IMR-90 (cell line): ENCODE data around the gene SAMD8. TPM values are rescaled to one million over a fixed set of nuclear protein-coding genes. Genes with fewer than 3 reads are reported as not detected.

Source experiments
- ATAC-seq: fragments of 200-7000 bp; cut with Tn5 transposase; 2 replicates; pipeline ENCODE4 v1.9.1; 2020; ENCODE audit warnings: low read depth, mild to moderate bottlenecking, moderate library complexity
- BruUV-seq: library from RNA; stranded (reverse); fragments of 400-500 nt; replicated peaks from 2 replicates; lab custom pipeline; 2021; lab: Mats Ljungman, UMichigan
- CTCF ChIA-PET: fragments of 300-600 bp; formaldehyde crosslinking; extraction: SDS; loops from one replicate; lab custom pipeline; 2021; ENCODE audit warnings: antibody characterized with exemption; lab: Yijun Ruan, JAX
- POLR2A ChIA-PET: fragments of 300-600 bp; sonication (Branson Sonifier 250); formaldehyde crosslinking; loops from one replicate; lab custom pipeline; 2022; ENCODE audit warnings: antibody characterized with exemption; ENCODE audit not compliant: unreplicated experiment; lab: Charles Lee
- DNase-seq: peaks from one replicate; pipeline ENCODE4 v3.0.0; 2013
- H2AFZ ChIP-seq: replicated peaks from 2 replicates; pipeline ENCODE3; 2013; ENCODE audit warnings: low read length, mild to moderate bottlenecking; ENCODE audit not compliant: poor library complexity
- H2AK5ac ChIP-seq: 2 replicates; pipeline ENCODE4 v1.6.1; 2013; ENCODE audit warnings: low read depth, low read length, inconsistent platforms
- H2AK9ac ChIP-seq: replicated peaks from 2 replicates; pipeline ENCODE3; 2013; ENCODE audit warnings: mild to moderate bottlenecking, low read depth, low read length, moderate library complexity; ENCODE audit not compliant: poor library complexity
- H2BK120ac ChIP-seq: 2 replicates; pipeline ENCODE4 v1.6.1; 2013; ENCODE audit warnings: low read depth, low read length, inconsistent platforms
- H2BK15ac ChIP-seq: 3 replicates; pipeline ENCODE4 v1.6.1; 2013; ENCODE audit warnings: low read depth, low read length, inconsistent platforms
- H2BK20ac ChIP-seq: 2 replicates; pipeline ENCODE4 v1.6.1; 2013; ENCODE audit warnings: low read depth, mild to moderate bottlenecking, inconsistent platforms, low read length, moderate library complexity
- H2BK5ac ChIP-seq: 2 replicates; pipeline ENCODE4 v1.6.1; 2013; ENCODE audit warnings: mild to moderate bottlenecking, low read depth, low read length, inconsistent platforms; ENCODE audit not compliant: poor library complexity, severe bottlenecking
- H3K14ac ChIP-seq: replicated peaks from 2 replicates; pipeline ENCODE4 v1.6.1; 2013; ENCODE audit warnings: low read depth, low read length, inconsistent platforms
- H3K18ac ChIP-seq: 2 replicates; pipeline ENCODE4 v1.6.1; 2013; ENCODE audit warnings: low read depth, low read length, control low read depth
- H3K23ac ChIP-seq: 2 replicates; pipeline ENCODE4 v1.6.1; 2013; ENCODE audit warnings: low read depth, low read length, inconsistent platforms
- H3K27ac ChIP-seq: 2 replicates; pipeline ENCODE4 v1.5.1; 2013; ENCODE audit warnings: mild to moderate bottlenecking, control low read depth, low read length; ENCODE audit not compliant: insufficient read depth
- H3K27me3 ChIP-seq: 2 replicates; pipeline ENCODE4 v1.6.1; 2013; ENCODE audit warnings: low read length; ENCODE audit not compliant: control insufficient read depth, insufficient read depth
- H3K36me3 ChIP-seq: 2 replicates; pipeline ENCODE4 v1.6.1; 2013; ENCODE audit warnings: low read length, mixed read lengths; ENCODE audit not compliant: control insufficient read depth, insufficient read depth
- H3K4ac ChIP-seq: 2 replicates; pipeline ENCODE4 v1.6.1; 2013; ENCODE audit warnings: low read depth, low read length, inconsistent platforms
- H3K4me1 ChIP-seq: 2 replicates; pipeline ENCODE4 v1.6.1; 2013; ENCODE audit warnings: low read length, mixed read lengths; ENCODE audit not compliant: control insufficient read depth, insufficient read depth
- H3K4me2 ChIP-seq: 2 replicates; pipeline ENCODE4 v1.6.1; 2013; ENCODE audit warnings: low read depth, mild to moderate bottlenecking, control low read depth, low read length, moderate library complexity
- H3K4me3 ChIP-seq: 2 replicates; pipeline ENCODE4 v1.5.1; 2013; ENCODE audit warnings: low read depth, mild to moderate bottlenecking, control low read depth, low read length, moderate library complexity; ENCODE audit not compliant: insufficient read depth
- H3K56ac ChIP-seq: 2 replicates; pipeline ENCODE4 v1.6.1; 2013; ENCODE audit warnings: low read length, inconsistent platforms; ENCODE audit not compliant: insufficient read depth; ENCODE audit errors: extremely low read depth
- H3K79me1 ChIP-seq, 2 experiments: 2 replicates each; pipeline ENCODE4 v1.6.1; 2013; ENCODE audit warnings: low read length in 2 of 2, inconsistent platforms in 1 of 2, low read depth in 1 of 2
- H3K9ac ChIP-seq: 2 replicates; pipeline ENCODE4 v1.6.1; 2013; ENCODE audit warnings: low read depth, low read length, control low read depth
- H3K9me1 ChIP-seq: 2 replicates; pipeline ENCODE4 v1.6.1; 2013; ENCODE audit warnings: low read length, inconsistent platforms; ENCODE audit not compliant: insufficient read depth
- H3K9me3 ChIP-seq: 2 replicates; pipeline ENCODE4 v1.6.1; 2013; ENCODE audit warnings: low read length; ENCODE audit not compliant: control insufficient read depth, insufficient read depth
- H4K20me1 ChIP-seq: 2 replicates; pipeline ENCODE4 v1.6.1; 2013; ENCODE audit warnings: low read length, inconsistent platforms; ENCODE audit not compliant: insufficient read depth
- H4K5ac ChIP-seq: 2 replicates; pipeline ENCODE4 v1.6.1; 2013; ENCODE audit warnings: mild to moderate bottlenecking, low read depth, low read length, control low read depth
- H4K8ac ChIP-seq, 2 experiments: 2 replicates each; pipeline ENCODE4 v1.6.1; 2013; ENCODE audit warnings: low read depth in 2 of 2, low read length in 2 of 2, control low read depth in 1 of 2, inconsistent platforms in 1 of 2
- H4K91ac ChIP-seq: 2 replicates; pipeline ENCODE4 v1.6.1; 2013; ENCODE audit warnings: low read depth, low read length, inconsistent platforms; ENCODE audit not compliant: insufficient read depth
- BHLHE40 ChIP-seq: fragments of 150-350 bp; IDR thresholded peaks from 2 replicates; pipeline ENCODE4 v1.6.1; 2016; ENCODE audit warnings: mild to moderate bottlenecking, low read depth, low read length
- CEBPB ChIP-seq: IDR thresholded peaks from 2 replicates; pipeline ENCODE4 v1.6.1; 2012; ENCODE audit warnings: low read depth, low read length, improper control_type of control experiment
- CHD1 ChIP-seq: IDR thresholded peaks from 2 replicates; pipeline ENCODE4 v1.6.1; 2012; ENCODE audit warnings: low read depth, low read length, improper control_type of control experiment
- CTCF ChIP-seq: conservative IDR thresholded peaks from 2 replicates; pipeline ENCODE4 v1.5.1; 2012; ENCODE audit warnings: mild to moderate bottlenecking, low read depth, low read length, improper control_type of control experiment
- ELK1 ChIP-seq: fragments of 150-350 bp; IDR thresholded peaks from 2 replicates; pipeline ENCODE4 v1.6.1; 2016; ENCODE audit warnings: low read depth, mild to moderate bottlenecking, low read length, moderate library complexity, borderline replicate concordance
- FOS ChIP-seq: fragments of 150-350 bp; IDR thresholded peaks from 2 replicates; pipeline ENCODE4 v1.6.1; 2016; ENCODE audit warnings: low read depth, low read length
- MAFK ChIP-seq: IDR thresholded peaks from 2 replicates; pipeline ENCODE4 v1.6.1; 2012; ENCODE audit warnings: low read depth, low read length, improper control_type of control experiment
- MAZ ChIP-seq: IDR thresholded peaks from 2 replicates; pipeline ENCODE4 v1.6.1; 2012; ENCODE audit warnings: low read depth, mild to moderate bottlenecking, low read length, improper control_type of control experiment, moderate library complexity, borderline replicate concordance
- MXI1 ChIP-seq: IDR thresholded peaks from 2 replicates; pipeline ENCODE4 v1.6.1; 2012; ENCODE audit warnings: low read depth, mild to moderate bottlenecking, low read length, moderate library complexity, borderline replicate concordance
- NFE2L2 ChIP-seq: fragments of 150-350 bp; IDR thresholded peaks from 2 replicates; pipeline ENCODE4 v1.6.1; 2016; ENCODE audit warnings: low read depth, mild to moderate bottlenecking, low read length
- POLR2A ChIP-seq: IDR thresholded peaks from 2 replicates; pipeline ENCODE4 v1.6.1; 2012; ENCODE audit warnings: mild to moderate bottlenecking, low read depth, low read length
- RAD21 ChIP-seq: IDR thresholded peaks from 2 replicates; pipeline ENCODE4 v1.6.1; 2012; ENCODE audit warnings: low read length, improper control_type of control experiment
- RCOR1 ChIP-seq: IDR thresholded peaks from 2 replicates; pipeline ENCODE4 v1.6.1; 2012; ENCODE audit warnings: mild to moderate bottlenecking, low read length, improper control_type of control experiment; ENCODE audit not compliant: insufficient replicate concordance
- RFX5 ChIP-seq: IDR thresholded peaks from 2 replicates; pipeline ENCODE4 v1.8.0; 2012; ENCODE audit warnings: low read depth, mild to moderate bottlenecking, low read length, moderate library complexity
- SMC3 ChIP-seq: fragments of 150-350 bp; IDR thresholded peaks from 2 replicates; pipeline ENCODE4 v1.6.1; 2016; ENCODE audit warnings: low read depth, mild to moderate bottlenecking, antibody characterized with exemption, low read length, moderate library complexity
- USF2 ChIP-seq: fragments of 150-350 bp; IDR thresholded peaks from 2 replicates; pipeline ENCODE4 v1.6.1; 2017; ENCODE audit warnings: mild to moderate bottlenecking, antibody characterized with exemption, low read length, low read depth
- WGBS, 2 experiments: methylation state at CpG; one replicate each; pipeline versions ENCODE4 v1.1.5 to v1.1.7; 2013; ENCODE audit warnings: missing lambda C conversion rate in 2 of 2; ENCODE audit not compliant: insufficient read length in 1 of 2; ENCODE audit errors: extremely low coverage in 2 of 2; 5-methylcytosine and 5-hydroxymethylcytosine counted together
- dilution Hi-C: fragments of 300-500 bp; cut with HindIII; formaldehyde crosslinking; loops from one replicate; pipeline ENCODE4 v1.14.3; 2018; ENCODE audit warnings: low sequenced_read_pairs; ENCODE audit not compliant: unreplicated experiment
- in situ Hi-C: fragments of 300-500 bp; cut with MboI; formaldehyde crosslinking; loops from 3 replicates; pipeline ENCODE4 v1.14.3; 2019; ENCODE audit warnings: low sequenced_read_pairs, inconsistent platforms, mixed read lengths
- intact Hi-C: fragments of 100-400 bp; cut with micrococcal nuclease; formaldehyde crosslinking; loops from 2 replicates; pipeline ENCODE4 v1.10.0; 2022
- polyA plus RNA-seq, 3 experiments: library from polyadenylated mRNA; depleted of rRNA; stranded (reverse); fragments of >200 nt; gene quantifications; 2 replicates each; pipeline ENCODE4 v1.2.3, GENCODE V29; 2012; ENCODE audit warnings: low replicate concordance in 1 of 3
- total RNA-seq: library from RNA; depleted of rRNA; stranded (reverse); fragments of >200 nt; gene quantifications from 2 replicates; pipeline ENCODE4 v1.2.3, GENCODE V29; 2012

Gene SAMD8
- total and polyA plus RNA-seq, 2 of the 4 experiments (the other 2 are of a cell fraction) = 10.1 to 28.7 TPM

- no peak overlapping the region for H2AFZ ChIP-seq
- intact Hi-C loops (no loop called here), dilution Hi-C loops (no loop called here), in situ Hi-C loops (no loop called here)
- no peak overlapping the region for H3K18ac ChIP-seq
- DNase-seq (no peak), ATAC-seq (no peak)
- H3K9me1 ChIP-seq = peaks cover 26% of the 10 kb centered on the region
- no peak overlapping the region; the same call in 2 of the 3 replicates for H2BK15ac ChIP-seq
- no peak overlapping the region for H4K8ac ChIP-seq
- WGBS, 2 experiments = no CpG with 5 or more reads among the region's 3 CpGs
- H3K4me2 ChIP-seq = no peak overlapping the region
- 0 out of 2 replicates have a peak, but pooled peaks cover 2% of the 10 kb centered on the region for H3K9me3 ChIP-seq
- no peaks in the 10 kb centered on the region for H3K36me3 ChIP-seq
- ChIA-PET POLR2A (no interaction called here), CTCF (no interaction called here)
- H3K23ac ChIP-seq = no peak overlapping the region
- no peak overlapping the region for H3K56ac ChIP-seq
- no peak overlapping the region for H3K4me3 ChIP-seq
- H2AK5ac ChIP-seq = no peak overlapping the region
- BruUV-seq = no TSS peak
- no peak overlapping the region for H2BK120ac ChIP-seq
- peaks cover 19 to 35% of the 10 kb centered on the region in 2 experiments; a peak in 3 of 4 replicates for H3K79me1 ChIP-seq
- peak overlapping the region; percentile 33; the same call in 1 of the 2 replicates for H3K4ac ChIP-seq
- H3K9ac ChIP-seq = no peak overlapping the region
- peak overlapping the region; percentile 2 for H2BK5ac ChIP-seq
- H3K4me1 ChIP-seq = peaks cover 20% of the 10 kb centered on the region
- peak overlapping the region; percentile 20; the same call in 1 of the 2 replicates for H4K91ac ChIP-seq
- H4K5ac ChIP-seq = no peak overlapping the region
- TF ChIP-seq MAFK (no peak), SMC3 (no peak), RFX5 (no peak), MXI1 (no peak), POLR2A (no peak), NFE2L2 (no peak), ELK1 (no peak), RAD21 (no peak), CEBPB (no peak), FOS (no peak), CTCF (no peak), RCOR1 (no peak), BHLHE40 (no peak), MAZ (no peak), USF2 (no peak), CHD1 (no peak)
- H2AK9ac ChIP-seq = no peak overlapping the region
- no peak overlapping the region for H3K27ac ChIP-seq
- H4K20me1 ChIP-seq = peaks cover 9% of the 10 kb centered on the region
- H3K14ac ChIP-seq = 0 out of 2 replicates have a peak overlapping the region, but pooled peaks have one; percentile 26
- H2BK20ac ChIP-seq = no peak overlapping the region
- no peaks in the 10 kb centered on the region for H3K27me3 ChIP-seq
These were observed 85.6 kb downstream of the SAMD8 start for GRCh38 chr10:75197066-75197465.
